ENCODE measurements around the gene F3.

The F3 gene

DNA sequence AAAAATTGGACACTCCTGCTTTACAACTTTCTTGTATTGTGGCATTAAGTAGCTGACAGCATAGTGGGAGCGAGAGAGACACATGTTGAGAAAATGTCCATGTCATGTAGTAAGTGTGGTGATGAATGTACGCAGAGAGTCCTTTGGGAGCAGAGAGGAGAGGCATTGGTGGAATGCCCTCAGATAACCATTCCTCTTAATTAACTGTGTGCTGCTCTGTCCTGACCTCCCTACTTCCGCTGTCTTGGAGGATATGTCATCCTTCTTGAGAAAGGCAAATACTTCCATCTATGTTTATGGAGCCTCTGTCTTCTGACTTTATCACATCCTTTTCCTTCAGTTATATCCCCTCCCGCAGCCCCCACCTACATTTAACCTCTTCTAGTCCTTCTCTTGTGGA lies 38.4 kb downstream of the F3 start:
- no peak overlapping the region for H2AFZ ChIP-seq (ENCODE audit: low read length, unreplicated experiment)
- H3K4me3 ChIP-seq (ENCODE audit: low read depth, low read length) = no peak overlapping the region
- H3K4me1 ChIP-seq (ENCODE audit: control insufficient read depth, insufficient read depth, low read length, unreplicated experiment) = no peaks in the 10 kb centered on the region
- no peaks in the 10 kb centered on the region for H3K27me3 ChIP-seq (ENCODE audit: insufficient read depth, low read length)
- no peak overlapping the region for H3K27ac ChIP-seq (ENCODE audit: low read depth, low read length)
- H3K36me3 ChIP-seq (ENCODE audit: insufficient read depth, low read length) = peaks cover 12% of the 10 kb centered on the region
- H3K79me2 ChIP-seq (ENCODE audit: control insufficient read depth, insufficient read depth, low read length, unreplicated experiment) = no peaks in the 10 kb centered on the region

DNA sequence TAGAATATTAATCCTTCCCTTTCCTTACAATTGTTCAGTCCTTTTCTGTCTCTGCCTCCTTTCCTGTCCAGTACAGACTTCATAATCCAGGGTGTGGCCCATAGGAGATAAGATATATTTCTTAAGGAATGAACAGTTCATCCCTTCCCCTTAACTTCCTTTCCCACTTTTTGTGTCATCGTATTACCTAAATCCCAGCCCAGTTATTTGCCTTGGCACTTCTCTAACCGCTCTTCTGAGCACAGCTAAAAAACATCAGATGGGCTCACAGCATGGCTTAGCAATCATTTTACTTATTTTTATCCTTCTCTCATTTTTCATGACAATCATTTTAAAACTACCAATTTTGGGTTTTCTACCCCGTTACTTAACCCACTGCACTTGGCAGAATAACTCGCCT lies 39.6 kb downstream of the F3 start:
- H3K27me3 ChIP-seq (ENCODE audit: insufficient read depth, low read length) = no peaks in the 10 kb centered on the region
- no peaks in the 10 kb centered on the region for H3K79me2 ChIP-seq (ENCODE audit: control insufficient read depth, insufficient read depth, low read length, unreplicated experiment)
- no peaks in the 10 kb centered on the region for H3K4me1 ChIP-seq (ENCODE audit: control insufficient read depth, insufficient read depth, low read length, unreplicated experiment)
- no peak overlapping the region for H3K4me3 ChIP-seq (ENCODE audit: low read depth, low read length)
- H3K27ac ChIP-seq (ENCODE audit: low read depth, low read length) = no peak overlapping the region
- no peak overlapping the region for H2AFZ ChIP-seq (ENCODE audit: low read length, unreplicated experiment)
- H3K36me3 ChIP-seq (ENCODE audit: insufficient read depth, low read length) = peaks cover 12% of the 10 kb centered on the region

DNA sequence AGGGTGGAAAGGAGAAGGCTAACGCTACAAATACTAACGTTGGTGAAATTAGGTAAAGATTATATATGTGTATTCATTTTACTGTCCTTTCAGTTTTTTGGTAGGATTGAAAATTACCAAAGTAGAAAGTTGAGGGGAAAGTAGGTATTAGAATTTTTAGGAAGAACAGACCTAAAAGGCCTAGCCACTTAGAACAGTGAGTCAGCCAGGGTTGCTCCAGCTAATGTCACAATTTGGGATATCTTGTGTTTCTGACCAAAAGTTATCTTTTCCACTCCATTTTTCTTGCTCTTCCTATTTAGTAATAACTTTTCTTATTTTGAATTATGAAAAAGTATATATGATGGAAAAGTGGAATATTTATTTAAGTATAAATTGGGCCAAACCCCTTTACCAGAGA lies 40.1 kb downstream of the F3 start:
- Histone ChIP-seq H3K27ac (ENCODE audit: low read depth, low read length) (no peak overlapping the region), H3K79me2 (ENCODE audit: control insufficient read depth, insufficient read depth, low read length, unreplicated experiment) (no peaks in the 10 kb centered on the region), H3K4me1 (ENCODE audit: control insufficient read depth, insufficient read depth, low read length, unreplicated experiment) (no peaks in the 10 kb centered on the region), H3K36me3 (ENCODE audit: insufficient read depth, low read length) (peaks cover 11% of the 10 kb centered on the region), H2AFZ (ENCODE audit: low read length, unreplicated experiment) (no peak overlapping the region), H3K27me3 (ENCODE audit: insufficient read depth, low read length) (no peaks in the 10 kb centered on the region), H3K4me3 (ENCODE audit: low read depth, low read length) (no peak overlapping the region)

DNA sequence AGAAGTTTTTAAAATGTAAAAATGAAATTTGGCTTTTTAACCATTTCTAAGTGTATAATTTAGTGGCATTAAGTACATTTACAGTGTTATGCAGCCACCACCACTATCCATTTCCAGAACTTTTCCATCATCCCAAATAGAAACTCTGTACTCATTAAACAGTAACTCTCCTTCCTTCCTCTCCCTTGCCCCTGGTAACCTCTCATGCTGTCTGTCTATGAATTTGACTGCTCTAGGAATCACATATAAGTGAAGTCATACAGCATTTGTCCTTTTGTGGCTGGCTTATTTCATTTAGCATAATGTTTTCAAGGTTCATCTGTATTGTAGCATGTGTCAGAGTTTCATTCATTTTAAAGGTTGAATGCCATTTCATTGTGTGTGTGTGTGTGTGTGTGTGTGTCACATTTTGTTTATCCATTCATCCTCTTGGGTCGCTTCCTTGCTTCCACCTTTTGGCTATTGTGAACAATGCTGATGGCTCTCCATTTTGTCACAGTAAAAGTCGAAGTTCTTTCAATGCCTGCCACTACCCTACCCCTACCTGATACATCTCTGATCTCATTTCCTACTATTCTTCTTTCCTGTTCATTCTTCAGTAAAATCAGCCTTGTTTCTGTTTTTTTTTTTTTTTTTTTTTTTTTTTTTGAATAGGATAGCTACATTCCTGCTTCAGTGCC lies 45.3 kb downstream of the F3 start:
- no peak overlapping the region for H2AFZ ChIP-seq (ENCODE audit: low read length, unreplicated experiment)
- H3K27ac ChIP-seq (ENCODE audit: low read depth, low read length) = no peak overlapping the region
- no peak overlapping the region for H3K4me3 ChIP-seq (ENCODE audit: low read depth, low read length)
- no peaks in the 10 kb centered on the region for H3K79me2 ChIP-seq (ENCODE audit: control insufficient read depth, insufficient read depth, low read length, unreplicated experiment)
- H3K27me3 ChIP-seq (ENCODE audit: insufficient read depth, low read length) = no peaks in the 10 kb centered on the region
- peaks cover 24% of the 10 kb centered on the region for H3K36me3 ChIP-seq (ENCODE audit: insufficient read depth, low read length)
- H3K4me1 ChIP-seq (ENCODE audit: control insufficient read depth, insufficient read depth, low read length, unreplicated experiment) = no peaks in the 10 kb centered on the region

DNA sequence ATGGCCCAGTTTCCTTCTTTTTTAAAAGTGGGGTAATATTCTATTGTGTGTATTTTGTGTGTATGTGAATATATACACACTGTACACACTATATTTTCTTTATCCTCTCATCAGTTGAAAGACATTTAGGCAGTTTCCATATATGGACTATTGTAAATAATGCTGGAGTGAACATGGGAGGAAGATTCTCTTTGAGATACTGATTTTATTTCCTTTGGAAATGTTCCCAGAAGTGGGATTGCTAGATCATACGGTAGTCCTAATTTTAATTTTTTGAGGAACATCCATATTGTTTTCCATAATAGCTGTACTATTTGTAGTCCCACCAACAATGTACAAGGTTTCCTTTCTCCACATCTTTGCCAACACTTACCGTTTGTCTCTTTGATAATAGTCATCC lies 51.0 kb downstream of the F3 start:
- Histone ChIP-seq H3K36me3 (ENCODE audit: insufficient read depth, low read length) (peaks cover 28% of the 10 kb centered on the region), H3K27ac (ENCODE audit: low read depth, low read length) (no peak overlapping the region), H2AFZ (ENCODE audit: low read length, unreplicated experiment) (no peak overlapping the region)

DNA sequence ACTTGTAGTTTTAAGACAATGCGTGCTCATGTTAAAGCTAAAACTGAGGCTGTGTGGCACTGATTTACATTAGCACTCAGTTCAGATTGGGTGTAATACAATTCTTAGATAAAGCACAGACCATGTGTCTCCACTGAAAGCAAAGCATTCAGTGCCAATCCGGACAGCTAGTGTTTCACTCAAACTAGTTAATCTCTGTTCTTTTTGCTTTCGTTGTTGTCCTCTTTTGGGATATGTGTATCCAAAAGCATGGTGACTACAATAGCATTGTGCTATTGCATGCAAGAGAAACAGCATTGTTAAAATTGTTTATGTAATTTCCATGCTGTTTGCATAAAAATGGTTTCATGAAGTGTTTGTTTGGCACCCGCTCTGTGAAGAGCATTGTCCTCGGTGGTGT lies 54.6 kb downstream of the F3 start:
- Histone ChIP-seq H2AFZ (ENCODE audit: low read length, unreplicated experiment) (no peak overlapping the region), H3K27ac (ENCODE audit: low read depth, low read length) (no peak overlapping the region), H3K27me3 (ENCODE audit: insufficient read depth, low read length) (no peaks in the 10 kb centered on the region), H3K36me3 (ENCODE audit: insufficient read depth, low read length) (peaks cover 21% of the 10 kb centered on the region), H3K4me3 (ENCODE audit: low read depth, low read length) (no peak overlapping the region), H3K79me2 (ENCODE audit: control insufficient read depth, insufficient read depth, low read length, unreplicated experiment) (no peaks in the 10 kb centered on the region), H3K4me1 (ENCODE audit: control insufficient read depth, insufficient read depth, low read length, unreplicated experiment) (no peaks in the 10 kb centered on the region)

More for the DNA sequence above, 51.0 kb downstream of the F3 start:
- H3K4me3 ChIP-seq (ENCODE audit: low read depth, low read length) = no peak overlapping the region
- H3K27me3 ChIP-seq (ENCODE audit: insufficient read depth, low read length) = no peaks in the 10 kb centered on the region
- no peaks in the 10 kb centered on the region for H3K79me2 ChIP-seq (ENCODE audit: control insufficient read depth, insufficient read depth, low read length, unreplicated experiment)
- H3K4me1 ChIP-seq (ENCODE audit: control insufficient read depth, insufficient read depth, low read length, unreplicated experiment) = no peaks in the 10 kb centered on the region

DNA sequence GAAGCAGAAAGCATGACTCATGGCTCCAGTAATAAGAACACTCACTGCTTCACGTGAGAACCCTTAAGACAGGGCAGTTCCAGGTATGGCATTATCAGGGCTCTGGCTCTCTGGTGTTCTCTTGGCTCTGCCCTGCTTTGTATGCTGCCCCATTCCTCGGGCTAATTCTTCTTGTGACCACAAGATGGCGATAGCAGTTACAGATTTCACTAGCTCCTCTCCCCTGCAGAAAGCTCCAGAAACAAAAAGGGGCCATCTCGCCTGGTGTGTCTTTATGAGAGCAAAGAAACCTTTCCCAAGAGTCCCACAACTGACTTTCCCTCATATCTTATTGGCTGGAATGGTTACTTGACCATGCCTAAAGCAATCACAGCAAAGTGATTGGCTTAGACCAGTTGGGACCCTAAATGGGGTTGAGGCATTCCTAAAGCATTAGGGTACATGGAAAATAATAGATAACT lies 60.1 kb downstream of the F3 start:
- Histone ChIP-seq H3K36me3 (ENCODE audit: insufficient read depth, low read length) (no peaks in the 10 kb centered on the region), H2AFZ (ENCODE audit: low read length, unreplicated experiment) (no peak overlapping the region), H3K27ac (ENCODE audit: low read depth, low read length) (no peak overlapping the region), H3K79me2 (ENCODE audit: control insufficient read depth, insufficient read depth, low read length, unreplicated experiment) (no peaks in the 10 kb centered on the region), H3K27me3 (ENCODE audit: insufficient read depth, low read length) (no peaks in the 10 kb centered on the region), H3K4me3 (ENCODE audit: low read depth, low read length) (no peak overlapping the region), H3K4me1 (ENCODE audit: control insufficient read depth, insufficient read depth, low read length, unreplicated experiment) (no peaks in the 10 kb centered on the region)

DNA sequence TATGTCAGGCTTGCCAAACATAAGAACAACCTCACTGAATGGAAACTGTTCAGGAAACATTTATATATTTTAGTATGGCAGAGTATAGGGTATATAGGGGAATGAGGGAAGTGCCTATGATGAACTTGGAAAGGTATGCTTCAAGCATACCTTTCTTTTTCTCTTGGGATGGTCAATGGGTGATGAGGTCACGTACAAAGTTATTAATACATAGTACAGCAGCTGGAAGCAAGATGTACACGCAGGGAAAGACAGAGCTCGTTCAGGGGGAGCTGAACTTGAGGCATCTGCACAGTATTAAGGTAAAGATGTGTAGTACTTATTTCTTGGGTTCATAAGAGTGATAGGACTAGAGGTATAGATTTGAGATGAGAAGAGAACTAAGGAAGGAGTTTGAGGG lies 61.9 kb downstream of the F3 start:
- H3K27ac ChIP-seq (ENCODE audit: low read depth, low read length) = no peak overlapping the region
- H3K27me3 ChIP-seq (ENCODE audit: insufficient read depth, low read length) = no peaks in the 10 kb centered on the region
- H3K79me2 ChIP-seq (ENCODE audit: control insufficient read depth, insufficient read depth, low read length, unreplicated experiment) = no peaks in the 10 kb centered on the region
- no peak overlapping the region for H2AFZ ChIP-seq (ENCODE audit: low read length, unreplicated experiment)
- no peaks in the 10 kb centered on the region for H3K4me1 ChIP-seq (ENCODE audit: control insufficient read depth, insufficient read depth, low read length, unreplicated experiment)
- no peaks in the 10 kb centered on the region for H3K36me3 ChIP-seq (ENCODE audit: insufficient read depth, low read length)
- H3K4me3 ChIP-seq (ENCODE audit: low read depth, low read length) = no peak overlapping the region

All from ACC112 (cell line).